ENCODE data around the gene WNT6.

WNT6 gene

GRCh38 chr2:218895326-218895725 is 35.7 kb downstream of the WNT6 start:
- Histone ChIP-seq H3K9ac (ENCODE audit: low read depth, low read length, poor library complexity, severe bottlenecking) (peak overlapping the region; percentile 94), H3F3A (ENCODE audit: low read depth) (no peaks in the 10 kb centered on the region), H4K20me1 (ENCODE audit: insufficient read depth, low read length, poor library complexity, severe bottlenecking) (no peaks in the 10 kb centered on the region), H2AFZ (ENCODE audit: low read length) (no peak overlapping the region), H3K9me3 (ENCODE audit: insufficient read depth, low read depth, low read length) (no peaks in the 10 kb centered on the region), H3K4me2 (ENCODE audit: low read depth, low read length, poor library complexity, severe bottlenecking) (peak overlapping the region; percentile 97), H3K4me3 (ENCODE audit: low read length, poor library complexity, severe bottlenecking) (peak overlapping the region; percentile 84), H3K79me2 (ENCODE audit: insufficient read depth, low read length) (peaks cover 24% of the 10 kb centered on the region; the same call in 1 of the 2 replicates), H3K4me1 (ENCODE audit: insufficient read depth, low read length, poor library complexity, severe bottlenecking) (peaks cover 55% of the 10 kb centered on the region), H3K9me2 (replicated peaks; ENCODE audit: low read depth, low read length) (no peaks in the 10 kb centered on the region), H3K36me3 (ENCODE audit: insufficient read depth, low read length) (no peaks in the 10 kb centered on the region), H3K27me3 (ENCODE audit: insufficient read depth, low read length, poor library complexity, severe bottlenecking) (no peaks in the 10 kb centered on the region)
- TF ChIP-seq EZH2phosphoT487 (IDR thresholded peaks at IDR 0.05; ENCODE audit: borderline replicate concordance) (no peak), CTCF (conservative IDR thresholded peaks at IDR 0.05; ENCODE audit: low read length) (no peak)

- peak overlapping the region; percentile 84 for H3K4me3 ChIP-seq (ENCODE audit: low read length, poor library complexity, severe bottlenecking)
- H3K9ac ChIP-seq (ENCODE audit: low read depth, low read length, poor library complexity, severe bottlenecking), result peak overlapping the region; percentile 94
- H2AFZ ChIP-seq (ENCODE audit: low read length), result no peak overlapping the region
- no peaks in the 10 kb centered on the region for H3F3A ChIP-seq (ENCODE audit: low read depth)
- peaks cover 24% of the 10 kb centered on the region; the same call in 1 of the 2 replicates for H3K79me2 ChIP-seq (ENCODE audit: insufficient read depth, low read length)
- no peaks in the 10 kb centered on the region for H3K9me2 ChIP-seq (replicated peaks; ENCODE audit: low read depth, low read length)
- H4K20me1 ChIP-seq (ENCODE audit: insufficient read depth, low read length, poor library complexity, severe bottlenecking), result no peaks in the 10 kb centered on the region
- no peaks in the 10 kb centered on the region for H3K27me3 ChIP-seq (ENCODE audit: insufficient read depth, low read length, poor library complexity, severe bottlenecking)
- H3K9me3 ChIP-seq (ENCODE audit: insufficient read depth, low read depth, low read length), result no peaks in the 10 kb centered on the region
- TF ChIP-seq CTCF (conservative IDR thresholded peaks at IDR 0.05; ENCODE audit: low read length) (no peak), EZH2phosphoT487 (IDR thresholded peaks at IDR 0.05; ENCODE audit: borderline replicate concordance) (no peak)
- peaks cover 55% of the 10 kb centered on the region for H3K4me1 ChIP-seq (ENCODE audit: insufficient read depth, low read length, poor library complexity, severe bottlenecking)
- H3K36me3 ChIP-seq (ENCODE audit: insufficient read depth, low read length), result no peaks in the 10 kb centered on the region
- H3K4me2 ChIP-seq (ENCODE audit: low read depth, low read length, poor library complexity, severe bottlenecking), result peak overlapping the region; percentile 97
Observed at GRCh38 chr2:218895759-218896500, 36.3 kb downstream of the WNT6 start.

DNA sequence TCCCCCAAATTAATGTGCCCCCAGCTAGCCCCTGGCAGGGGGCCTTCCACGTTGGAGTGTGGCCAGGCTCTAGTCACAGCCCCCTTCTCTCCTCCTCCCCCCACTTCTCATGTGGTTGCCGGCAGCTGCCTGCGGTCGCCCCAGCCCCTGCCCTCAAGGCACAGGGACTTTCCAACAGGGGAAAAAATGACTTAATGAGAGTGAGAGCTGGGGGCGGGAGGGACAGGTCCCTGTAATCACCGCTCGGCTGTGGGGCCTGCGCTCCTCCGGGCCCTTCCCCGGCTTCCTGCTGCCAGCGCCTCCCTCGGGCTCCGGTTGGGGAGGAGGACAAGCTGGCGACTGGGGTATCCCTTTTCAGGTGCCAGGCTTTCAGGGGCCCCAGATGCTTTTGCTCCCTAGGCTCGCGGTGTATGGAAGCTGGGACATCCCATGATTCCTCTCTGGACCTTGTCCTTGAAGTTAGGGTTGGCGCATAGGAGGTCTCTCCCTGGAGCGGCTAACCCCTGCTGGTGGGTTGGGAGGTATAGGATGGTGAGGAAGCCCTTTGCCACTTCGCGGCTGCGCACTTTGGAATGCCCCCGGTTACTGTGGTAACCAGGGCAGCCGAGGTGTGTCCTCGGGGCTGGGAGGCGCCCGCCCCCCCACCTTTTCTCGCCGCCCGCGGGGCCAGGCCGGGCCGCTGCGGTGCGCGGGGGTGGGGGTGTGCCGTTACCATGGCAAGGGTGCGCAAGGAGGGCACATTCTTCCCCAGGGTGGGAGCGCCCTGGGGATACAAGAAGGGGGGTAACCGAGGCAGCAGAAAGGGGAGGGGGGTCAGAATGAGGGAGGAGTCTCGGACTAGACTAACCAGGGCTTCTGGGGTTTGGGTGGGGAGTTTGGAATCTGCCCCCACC is 37.1 kb downstream of the WNT6 start:
- Histone ChIP-seq H3K4me1 (ENCODE audit: insufficient read depth, low read length, poor library complexity, severe bottlenecking) (peaks cover 52% of the 10 kb centered on the region), H2AFZ (ENCODE audit: low read length) (peak overlapping the region; percentile 44), H3K4me2 (ENCODE audit: low read depth, low read length, poor library complexity, severe bottlenecking) (peak overlapping the region; percentile 97), H3F3A (ENCODE audit: low read depth) (no peaks in the 10 kb centered on the region), H3K9ac (ENCODE audit: low read depth, low read length, poor library complexity, severe bottlenecking) (peak overlapping the region; percentile 94), H3K4me3 (ENCODE audit: low read length, poor library complexity, severe bottlenecking) (peak overlapping the region; percentile 84), H3K9me2 (replicated peaks; ENCODE audit: low read depth, low read length) (no peaks in the 10 kb centered on the region), H3K79me2 (ENCODE audit: insufficient read depth, low read length) (peaks cover 24% of the 10 kb centered on the region; the same call in 1 of the 2 replicates), H3K36me3 (ENCODE audit: insufficient read depth, low read length) (no peaks in the 10 kb centered on the region), H3K27me3 (ENCODE audit: insufficient read depth, low read length, poor library complexity, severe bottlenecking) (no peaks in the 10 kb centered on the region), H4K20me1 (ENCODE audit: insufficient read depth, low read length, poor library complexity, severe bottlenecking) (no peaks in the 10 kb centered on the region), H3K9me3 (ENCODE audit: insufficient read depth, low read depth, low read length) (no peaks in the 10 kb centered on the region)
- TF ChIP-seq EZH2phosphoT487 (IDR thresholded peaks at IDR 0.05; ENCODE audit: borderline replicate concordance), result no peak
- peak; percentile 28; the same call in 1 of the 2 replicates for TF ChIP-seq CTCF (conservative IDR thresholded peaks at IDR 0.05; ENCODE audit: low read length)

Measured in Loucy (cell line).